ENCODE measurements around the gene ARHGEF40.

The ARHGEF40 gene

GRCh38 chr14:21099596-21099985 lies 29.5 kb downstream of the ARHGEF40 start:
- no peak for DNase-seq

GRCh38 chr14:21100931-21101330 lies 30.8 kb downstream of the ARHGEF40 start, which contains the start of gene TMEM253:
Gene TMEM253 (plus strand): TSS chr14:21101066. CDS start chr14:21101344, 278 bp downstream.
- DNase-seq: no peak

DNA sequence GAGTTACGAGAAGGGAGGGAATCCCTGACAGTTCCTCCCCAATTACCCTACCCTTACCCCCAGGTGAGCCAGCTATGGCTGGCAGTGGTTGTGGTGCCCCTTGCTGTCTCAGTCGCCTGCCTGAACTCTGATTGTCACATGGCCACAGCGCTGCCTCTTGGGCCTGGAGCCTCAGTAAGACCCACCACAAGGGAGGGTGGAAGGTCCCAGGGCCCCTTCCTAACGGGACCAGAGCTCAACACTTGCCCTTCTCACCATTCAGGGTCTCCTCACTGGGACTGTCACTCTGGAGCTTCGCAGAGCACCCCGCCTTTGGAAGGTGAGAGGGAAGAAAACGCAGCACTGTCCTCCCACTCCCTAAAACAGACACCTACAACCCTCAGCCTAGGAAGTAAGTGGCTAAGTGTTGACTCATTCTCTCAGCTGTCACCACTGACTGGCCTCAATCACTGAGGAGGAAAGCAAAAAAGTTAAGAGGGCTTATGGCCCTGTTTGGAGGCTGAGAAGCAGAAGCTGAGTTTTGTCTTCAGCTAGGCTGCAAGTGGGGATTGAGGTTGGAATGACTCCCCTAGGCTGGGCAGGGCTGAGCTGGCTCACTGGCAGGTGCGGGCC lies 31.8 kb downstream of the ARHGEF40 start:
- no peak for DNase-seq

GRCh38 chr14:21102521-21103410 lies 32.7 kb downstream of the ARHGEF40 start:
- DNase-seq: no peak

DNA sequence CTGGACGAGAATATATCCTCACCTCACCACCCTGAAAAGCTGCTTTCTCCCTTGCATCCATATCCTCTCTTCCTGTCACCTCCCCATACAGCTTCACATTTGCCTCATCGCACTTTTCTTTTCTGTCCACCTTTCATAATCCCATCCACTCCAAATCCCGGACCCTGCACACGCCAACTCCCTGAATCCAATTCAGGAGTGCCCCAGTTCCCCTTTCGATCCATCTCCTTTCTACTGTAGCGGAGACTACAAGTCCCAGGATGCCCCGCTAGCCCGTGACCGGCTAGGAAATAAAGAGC lies 33.3 kb downstream of the ARHGEF40 start:
- no peak for DNase-seq

GRCh38 chr14:21103710-21104447 lies 33.8 kb downstream of the ARHGEF40 start:
- DNase-seq: peak; percentile 93

GRCh38 chr14:21104448-21105060 lies 34.5 kb downstream of the ARHGEF40 start:
- peak; percentile 58 for DNase-seq

GRCh38 chr14:21105095-21105494 lies 35.0 kb downstream of the ARHGEF40 start:
- no peak for DNase-seq

DNA sequence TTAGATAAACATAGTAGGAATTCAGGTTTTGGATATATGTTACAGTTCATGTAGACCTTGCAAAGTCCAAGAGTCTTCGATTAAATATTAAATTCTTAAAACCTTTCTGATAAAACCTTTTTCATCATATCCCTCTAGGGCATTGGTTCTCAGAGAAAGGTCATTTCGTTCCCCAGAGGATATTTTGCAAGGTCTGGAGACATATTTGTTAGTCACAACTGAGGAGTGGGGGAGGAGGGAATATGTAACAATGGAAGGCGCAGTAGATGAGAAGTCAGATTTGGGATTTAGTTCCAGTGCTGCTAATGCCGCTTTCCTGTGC lies 36.0 kb downstream of the ARHGEF40 start:
- no peak for DNase-seq

GRCh38 chr14:21106498-21107282 lies 36.6 kb downstream of the ARHGEF40 start:
- peak; percentile 78 for DNase-seq

DNA sequence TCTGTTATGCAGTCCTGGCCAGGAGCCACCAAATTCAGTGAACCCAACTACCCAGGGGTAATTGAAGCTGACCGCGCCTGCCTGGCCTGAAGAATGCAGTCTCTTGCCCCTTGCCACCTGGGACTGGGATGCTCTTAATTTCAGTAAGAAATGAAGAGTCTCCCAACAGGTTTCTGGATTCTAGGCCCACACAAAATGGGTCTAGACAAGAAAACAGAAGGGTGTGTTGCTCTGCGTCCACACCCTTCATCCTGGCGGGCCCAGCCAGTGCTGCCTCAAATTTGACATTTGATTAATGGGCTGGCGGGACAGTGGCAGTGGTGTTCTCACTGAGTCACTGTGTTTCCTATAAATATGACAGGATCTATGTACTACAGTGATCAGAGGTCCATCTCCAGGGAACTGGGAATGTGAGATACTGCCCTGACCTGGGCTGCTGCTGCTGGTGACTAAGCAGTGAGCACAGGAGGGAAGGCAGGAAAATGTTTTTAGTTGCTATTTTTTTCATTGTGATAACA lies 37.2 kb downstream of the ARHGEF40 start:
- DNase-seq: no peak

DNA sequence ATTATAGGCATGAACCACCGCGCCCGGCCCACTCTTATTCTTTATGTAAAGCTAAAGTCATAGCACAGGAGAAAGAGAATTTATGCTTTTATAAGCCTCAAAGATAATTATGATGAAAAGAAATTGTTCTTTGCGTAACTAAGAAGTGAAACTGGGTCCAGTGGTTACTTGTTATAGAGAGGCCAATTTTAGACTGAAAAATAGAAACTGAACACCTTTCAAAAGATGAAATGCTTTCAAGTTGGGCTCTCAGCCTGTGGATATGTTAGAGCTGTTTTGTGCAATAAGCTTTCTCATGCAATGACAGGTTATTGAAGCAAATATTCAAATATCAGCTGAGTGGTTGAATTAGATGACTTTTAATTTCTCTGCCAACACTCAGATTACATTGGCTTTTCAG lies 38.7 kb downstream of the ARHGEF40 start:
- no peak for DNase-seq

DNA sequence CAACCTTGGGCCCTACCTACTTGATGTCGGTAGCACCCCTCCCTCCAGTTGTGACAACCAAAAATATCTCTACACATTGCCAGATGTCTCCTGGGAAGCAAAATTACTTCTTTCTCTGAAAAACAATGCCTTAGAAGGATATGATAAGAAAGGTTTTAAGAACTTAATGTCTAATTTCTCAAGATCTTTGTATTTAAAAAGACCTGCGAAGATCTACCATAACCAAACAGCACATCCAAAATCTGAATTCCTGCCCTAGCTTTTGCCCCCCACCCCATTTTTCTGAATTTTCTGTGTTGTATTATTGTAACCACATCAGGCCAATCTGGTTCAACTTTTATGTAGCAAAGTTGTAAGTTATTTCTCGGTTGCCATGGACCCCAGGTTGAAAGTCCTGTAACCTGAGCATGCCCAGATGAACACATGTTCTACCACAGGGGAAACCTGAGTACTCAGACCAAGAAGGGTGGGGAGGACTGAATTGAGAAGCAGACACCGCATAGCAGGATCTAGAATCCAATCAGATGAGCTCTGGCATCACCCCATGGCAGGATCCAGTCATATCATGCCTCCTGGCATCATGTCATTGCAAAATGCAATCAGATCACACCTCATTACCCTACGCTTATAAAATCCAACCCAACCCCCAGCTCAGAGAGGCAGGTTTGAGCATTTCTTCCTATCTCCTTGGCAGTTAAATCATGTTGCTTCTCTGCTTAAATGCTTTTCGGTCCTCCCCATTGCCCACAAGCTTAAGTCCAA lies 39.5 kb downstream of the ARHGEF40 start:
- DNase-seq: no peak

DNA sequence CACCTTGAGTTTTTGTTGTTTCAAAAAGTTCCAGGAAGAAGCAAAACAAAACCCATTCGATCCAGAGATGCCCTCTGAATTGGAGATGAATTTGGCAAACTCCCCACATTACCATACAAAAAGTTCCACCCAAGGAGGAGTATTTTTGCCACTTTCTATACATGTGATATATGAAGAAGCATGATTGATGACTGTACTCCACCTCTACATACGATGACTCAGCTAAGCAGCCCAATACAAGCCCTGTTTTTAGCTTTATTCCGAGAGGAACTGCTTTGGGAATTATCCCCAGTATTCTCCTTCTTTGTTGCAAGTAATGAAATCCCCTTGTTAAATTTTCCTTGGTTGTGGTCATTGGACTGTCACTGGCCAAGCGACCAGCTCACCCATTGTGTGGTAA lies 42.2 kb downstream of the ARHGEF40 start:
- DNase-seq: no peak

DNA sequence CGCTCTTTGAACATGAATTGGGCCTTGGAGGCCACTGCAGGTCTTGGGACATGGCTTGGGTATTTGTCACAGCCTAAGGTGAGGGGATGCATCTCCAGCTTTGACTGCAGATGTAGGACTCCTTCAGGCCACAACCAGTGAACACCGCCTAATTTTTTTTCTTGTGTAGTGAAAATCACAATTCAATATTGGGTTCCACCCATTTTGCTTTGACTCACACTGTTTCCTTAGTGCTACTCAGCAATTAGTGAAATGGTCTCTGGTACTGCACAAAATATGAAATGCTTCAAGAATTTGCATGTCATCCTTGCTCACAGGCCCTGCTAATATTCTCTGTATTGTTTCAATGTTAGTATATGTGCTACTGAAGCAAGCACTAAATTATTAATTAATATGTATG lies 43.3 kb downstream of the ARHGEF40 start:
- no peak for DNase-seq

DNA sequence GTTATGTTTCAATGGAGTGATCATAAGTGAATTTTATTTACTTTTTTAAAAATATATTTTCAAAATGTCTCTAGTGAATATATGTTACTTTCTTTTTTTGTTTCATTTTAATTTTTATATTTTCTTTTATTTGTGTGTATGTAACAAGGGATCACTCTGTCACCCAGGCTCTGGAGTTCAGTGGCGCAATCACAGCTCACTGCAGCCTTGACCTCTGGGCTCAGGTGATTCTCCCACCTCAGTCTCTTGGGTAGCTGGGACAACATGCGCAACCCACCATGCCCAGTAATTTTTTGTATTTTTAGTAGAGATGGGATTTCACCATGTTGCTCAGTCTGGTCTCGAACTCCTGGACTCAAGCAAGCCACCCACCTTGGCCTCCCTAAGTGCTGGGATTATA lies 48.8 kb downstream of the ARHGEF40 start:
- no peak for DNase-seq

- no peak for DNase-seq
These were observed 50.6 kb downstream of the ARHGEF40 start for GRCh38 chr14:21120686-21121085.

GRCh38 chr14:21121122-21121521 lies 51.0 kb downstream of the ARHGEF40 start:
- no peak for DNase-seq

GRCh38 chr14:21123429-21123828 lies 53.3 kb downstream of the ARHGEF40 start:
- DNase-seq: no peak

- no peak for DNase-seq
These were observed 63.8 kb downstream of the ARHGEF40 start for GRCh38 chr14:21133901-21134300.

- no peak for DNase-seq
These were observed 65.9 kb downstream of the ARHGEF40 start for GRCh38 chr14:21136024-21136423.

Measured in activated CD8-positive, alpha-beta memory T cell treated with anti-CD3 and anti-CD28 coated beads, Interleukin-2, amount 50 U/mL, for 4 hours (primary cell).